ENCODE measurements around the gene TRPM1. TPM values are rescaled to one million over a fixed set of nuclear protein-coding genes. Genes with fewer than 3 reads are reported as not detected.

Gene TRPM1
- total and polyA plus RNA-seq, 2 experiments from 2014 or later, result not detected

DNA sequence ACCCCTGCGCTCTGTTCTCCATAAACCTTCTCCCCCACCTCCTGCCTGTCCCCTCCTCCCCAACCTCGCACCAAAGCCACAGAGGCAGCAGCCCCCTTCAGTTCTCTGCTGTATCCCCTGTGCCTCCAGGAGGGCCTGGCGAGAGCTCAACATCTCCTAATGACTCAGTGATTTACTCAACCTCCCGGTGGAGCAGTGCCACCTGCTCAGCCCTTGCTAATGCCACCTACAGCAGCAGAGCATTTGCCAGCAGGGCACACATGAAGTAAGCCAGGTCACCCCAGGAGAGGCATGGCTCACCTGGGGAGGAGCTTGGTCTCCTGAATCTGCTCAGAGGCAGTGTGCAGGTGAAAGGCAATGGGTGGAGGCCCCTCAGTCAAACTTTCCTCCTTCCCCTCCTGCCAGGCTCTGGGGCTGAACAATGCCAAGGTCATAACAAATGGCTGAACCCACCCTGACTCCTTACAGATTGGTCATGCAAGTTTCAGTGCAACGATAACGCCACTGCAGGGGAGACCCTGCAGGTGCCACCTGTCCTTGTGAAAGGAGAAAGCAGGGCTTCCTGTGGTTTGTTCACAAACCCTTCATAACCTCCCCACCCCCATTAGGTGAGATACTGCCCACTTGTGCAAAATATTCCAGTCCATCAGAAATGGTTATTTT lies 19.8 kb downstream of the TRPM1 start:
- Histone ChIP-seq H3K36me3 (no peaks in the 10 kb centered on the region), H3K4me1 (ENCODE audit: low read depth) (no peaks in the 10 kb centered on the region), H3K27ac (no peak overlapping the region), H3K9me3 (ENCODE audit: low read depth) (no peaks in the 10 kb centered on the region), H3K4me3 (no peak overlapping the region), H3K27me3 (no peaks in the 10 kb centered on the region)
- TF ChIP-seq, protein P1, sequence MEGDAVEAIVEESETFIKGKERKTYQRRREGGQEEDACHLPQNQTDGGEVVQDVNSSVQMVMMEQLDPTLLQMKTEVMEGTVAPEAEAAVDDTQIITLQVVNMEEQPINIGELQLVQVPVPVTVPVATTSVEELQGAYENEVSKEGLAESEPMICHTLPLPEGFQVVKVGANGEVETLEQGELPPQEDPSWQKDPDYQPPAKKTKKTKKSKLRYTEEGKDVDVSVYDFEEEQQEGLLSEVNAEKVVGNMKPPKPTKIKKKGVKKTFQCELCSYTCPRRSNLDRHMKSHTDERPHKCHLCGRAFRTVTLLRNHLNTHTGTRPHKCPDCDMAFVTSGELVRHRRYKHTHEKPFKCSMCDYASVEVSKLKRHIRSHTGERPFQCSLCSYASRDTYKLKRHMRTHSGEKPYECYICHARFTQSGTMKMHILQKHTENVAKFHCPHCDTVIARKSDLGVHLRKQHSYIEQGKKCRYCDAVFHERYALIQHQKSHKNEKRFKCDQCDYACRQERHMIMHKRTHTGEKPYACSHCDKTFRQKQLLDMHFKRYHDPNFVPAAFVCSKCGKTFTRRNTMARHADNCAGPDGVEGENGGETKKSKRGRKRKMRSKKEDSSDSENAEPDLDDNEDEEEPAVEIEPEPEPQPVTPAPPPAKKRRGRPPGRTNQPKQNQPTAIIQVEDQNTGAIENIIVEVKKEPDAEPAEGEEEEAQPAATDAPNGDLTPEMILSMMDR (IDR thresholded peaks at IDR 0.05; ENCODE audit: low read depth, low read length), result no peak
- no peak for DNase-seq (ENCODE audit: low read depth in 1 of 2, low spot score in 1 of 2)

DNA sequence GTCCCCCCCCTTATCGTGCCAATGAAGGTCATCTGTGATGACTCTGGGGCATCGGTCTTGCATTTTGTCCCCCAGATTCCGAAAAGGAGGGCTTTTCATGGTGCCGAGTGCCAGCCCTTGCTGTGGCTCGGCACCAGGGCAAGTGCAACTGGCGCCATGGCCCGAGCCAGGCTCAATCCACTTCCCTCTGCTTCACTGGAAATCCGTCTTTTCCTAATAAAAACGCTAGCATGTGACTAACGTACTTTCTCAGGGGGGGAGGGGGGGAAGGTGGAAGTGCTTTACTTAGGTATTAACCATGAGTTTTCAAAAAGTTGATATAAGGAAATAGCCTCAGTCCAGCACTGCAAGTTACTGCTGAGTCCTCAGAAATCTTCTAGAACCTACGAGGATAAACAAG lies 20.5 kb downstream of the TRPM1 start:
- no peak overlapping the region for H3K4me3 ChIP-seq
- DNase-seq (ENCODE audit: low read depth in 1 of 2, low spot score in 1 of 2), result no peak
- no peaks in the 10 kb centered on the region for H3K27me3 ChIP-seq
- no peaks in the 10 kb centered on the region for H3K9me3 ChIP-seq (ENCODE audit: low read depth)
- H3K4me1 ChIP-seq (ENCODE audit: low read depth), result no peaks in the 10 kb centered on the region
- no peaks in the 10 kb centered on the region for H3K36me3 ChIP-seq
- TF ChIP-seq, protein P1 (IDR thresholded peaks at IDR 0.05; ENCODE audit: low read depth, low read length), result no peak
- no peak overlapping the region for H3K27ac ChIP-seq

DNA sequence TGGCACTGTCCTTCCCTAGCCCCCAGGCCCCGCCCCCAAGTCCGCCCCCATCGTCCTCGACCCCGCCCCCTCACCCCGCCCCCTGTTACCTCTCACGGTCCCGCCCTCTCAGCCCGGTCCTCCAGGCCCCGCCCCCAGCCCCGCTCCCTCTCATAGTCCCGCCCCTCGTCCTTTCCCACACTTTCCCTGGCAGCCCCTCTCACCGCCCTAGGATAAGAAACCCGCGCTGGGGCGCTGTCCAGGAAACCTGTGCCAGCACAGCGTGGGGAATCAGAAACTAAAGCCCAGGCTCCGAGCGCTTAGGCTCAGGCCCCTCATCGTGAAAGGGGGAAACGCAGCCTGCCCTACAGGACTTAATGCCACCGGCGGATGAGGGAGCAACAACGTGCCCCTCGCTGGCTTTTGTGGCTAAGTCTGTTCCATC lies 20.9 kb downstream of the TRPM1 start:
- no peaks in the 10 kb centered on the region for H3K36me3 ChIP-seq
- no peaks in the 10 kb centered on the region for H3K27me3 ChIP-seq
- no peaks in the 10 kb centered on the region for H3K9me3 ChIP-seq (ENCODE audit: low read depth)
- TF ChIP-seq, protein P1 (IDR thresholded peaks at IDR 0.05; ENCODE audit: low read depth, low read length), result no peak
- DNase-seq (ENCODE audit: low read depth in 1 of 2, low spot score in 1 of 2), result peak; percentile 76 to 87
- no peak overlapping the region for H3K27ac ChIP-seq
- H3K4me1 ChIP-seq (ENCODE audit: low read depth), result no peaks in the 10 kb centered on the region
- no peak overlapping the region for H3K4me3 ChIP-seq

DNA sequence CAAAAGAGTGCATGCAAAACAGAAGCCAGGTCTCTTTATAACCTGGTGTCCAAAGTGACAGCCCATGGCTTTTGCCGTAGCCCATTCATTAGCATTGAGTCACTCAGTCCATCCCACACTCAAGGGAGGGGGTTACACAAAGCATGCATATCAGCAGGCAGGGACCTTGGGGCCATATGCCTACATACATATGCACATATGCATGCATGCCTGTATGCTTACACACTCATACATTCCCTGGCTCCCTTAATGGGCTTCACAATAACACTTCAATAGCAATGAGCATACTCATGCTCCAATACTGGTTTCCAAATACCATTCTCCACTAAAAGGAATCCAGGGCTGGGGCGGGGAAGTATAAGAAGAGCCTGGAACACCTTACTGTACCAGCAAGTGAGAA lies 22.0 kb downstream of the TRPM1 start:
- Histone ChIP-seq H3K9me3 (ENCODE audit: low read depth) (no peaks in the 10 kb centered on the region), H3K27ac (no peak overlapping the region), H3K27me3 (no peaks in the 10 kb centered on the region), H3K4me1 (ENCODE audit: low read depth) (no peaks in the 10 kb centered on the region), H3K36me3 (no peaks in the 10 kb centered on the region), H3K4me3 (no peak overlapping the region)
- TF ChIP-seq, protein P1 (IDR thresholded peaks at IDR 0.05; ENCODE audit: low read depth, low read length), result no peak
- DNase-seq (ENCODE audit: low read depth in 1 of 2, low spot score in 1 of 2), result no peak

DNA sequence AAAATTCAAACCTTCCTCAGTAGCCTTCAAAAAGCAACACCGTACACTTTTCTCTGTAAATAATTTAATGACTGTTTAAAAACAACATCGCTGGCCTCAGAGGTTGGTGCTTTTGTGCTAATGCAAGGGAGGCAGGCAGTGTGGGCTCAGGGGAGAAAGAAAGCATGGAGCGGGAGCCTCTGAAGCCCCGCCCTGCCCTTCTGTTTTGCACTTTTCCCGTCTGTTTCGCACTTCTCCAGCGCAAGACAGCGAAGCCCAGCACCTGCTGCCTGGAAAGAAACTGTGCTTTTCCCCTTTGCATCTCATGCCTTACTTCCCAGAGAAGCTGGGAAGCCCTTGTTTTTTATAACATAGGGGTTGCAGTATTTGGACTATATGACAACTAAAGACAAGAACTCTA lies 23.1 kb downstream of the TRPM1 start:
- Histone ChIP-seq H3K27me3 (no peaks in the 10 kb centered on the region), H3K9me3 (ENCODE audit: low read depth) (no peaks in the 10 kb centered on the region), H3K27ac (no peak overlapping the region), H3K4me1 (ENCODE audit: low read depth) (no peaks in the 10 kb centered on the region), H3K36me3 (no peaks in the 10 kb centered on the region), H3K4me3 (no peak overlapping the region)
- DNase-seq (ENCODE audit: low read depth in 1 of 2, low spot score in 1 of 2), result no peak
- TF ChIP-seq, protein P1 (IDR thresholded peaks at IDR 0.05; ENCODE audit: low read depth, low read length), result no peak

All from cardiac muscle cell (in vitro differentiated cells and primary cell).